ENCODE data around the gene SLC9B2. TPM values are rescaled to one million over a fixed set of nuclear protein-coding genes. Genes with fewer than 3 reads are reported as not detected.

SLC9B2 gene
- total and polyA plus RNA-seq, 10 of the 15 experiments (the other 5 are each of a cell fraction or from before 2014, with no cell fraction given), result 8.9 to 32.5 (median 25.3) TPM

- ChIA-PET SMC1A (ENCODE audit: uncharacterized antibody, unreplicated experiment) (interaction anchor here (0.6 to 5.4 kb wide), 9 partner anchors 9 to 233 kb away, joined by 3 to 59 read pairs (median 4); no protein-coding TSS in a partner anchor), CTCF (interaction anchor here (0.8 to 2.6 kb wide), 3 partner anchors 11 to 20 kb away, joined by 3 to 17 read pairs (median 3); no protein-coding TSS in a partner anchor), RAD21 (ENCODE audit: unreplicated experiment) (interaction anchor here (1.0 to 7.8 kb wide), 8 partner anchors 11 to 645 kb away, joined by 3 to 69 read pairs (median 4); partner anchors contain the start of gene CISD2), POLR2A (no interaction called here)
- H3K79me2 ChIP-seq (ENCODE audit: control insufficient read depth, insufficient read depth, low read length), result peaks cover 57% of the 10 kb centered on the region
- peak overlapping the region; percentile 83 for H2AFZ ChIP-seq (ENCODE audit: control insufficient read depth, low read depth, low read length)
- peak overlapping the region; percentile 94 for H3K4me2 ChIP-seq (ENCODE audit: control insufficient read depth, insufficient read depth)
- H3K4me3 ChIP-seq, result peak overlapping the region; percentile 77
- ATAC-seq (peak; percentile 6), DNase-seq (ENCODE audit: low read depth, low spot score) (no peak), FAIRE-seq (no peak)
- H3K4me1 ChIP-seq (ENCODE audit: control insufficient read depth, insufficient read depth, low read length), result peaks cover 8% of the 10 kb centered on the region
- WGBS (ENCODE audit: insufficient coverage, insufficient replicate concordance, low lambda C conversion rate, missing lambda C conversion rate), result under 1% methylated on average over 4 of the region's 4 CpGs
- H4K20me1 ChIP-seq (ENCODE audit: control insufficient read depth, insufficient read depth), result no peaks in the 10 kb centered on the region
- in situ Hi-C loops (cut with MboI), result no loop called here
- 0 out of 2 replicates have a peak, but pooled peaks have one; percentile 6 for TF ChIP-seq ZNF207 (IDR thresholded peaks at IDR 0.05; ENCODE audit: borderline replicate concordance)
- no peak for TF ChIP-seq ZNF592 (IDR thresholded peaks at IDR 0.05)
- 0 out of 2 replicates have a peak, but pooled peaks have one; percentile 13 for TF ChIP-seq RAD51 (IDR thresholded peaks at IDR 0.05)
- peak overlapping the region; percentile 93 for H3K9ac ChIP-seq (ENCODE audit: control insufficient read depth, insufficient read depth, low read length)
- H3K36me3 ChIP-seq (ENCODE audit: control insufficient read depth in 2 of 2, insufficient read depth in 2 of 2, low read length in 1 of 2), result no peaks in the 10 kb centered on the region
- peak overlapping the region; percentile 93 for H3K27ac ChIP-seq (ENCODE audit: control insufficient read depth, insufficient read depth)
- TSS peak; percentile 67 for BruUV-seq (replicated peaks)
- intact Hi-C loops (cut with micrococcal nuclease; ENCODE audit: unreplicated experiment), result loop anchor here (2.0 kb wide), 1 partner anchor 249 kb away; the partner anchor contains the start of gene UBE2D3
- H3K27me3 ChIP-seq (replicated peaks in 1 of 2; ENCODE audit: control insufficient read depth in 2 of 2, insufficient read depth in 2 of 2, low read length in 1 of 2), result no peaks in the 10 kb centered on the region
- H3K9me3 ChIP-seq (replicated peaks; ENCODE audit: control insufficient read depth, insufficient read depth, low read length), result no peaks in the 10 kb centered on the region
These were observed 1.1 kb downstream of the SLC9B2 start for GRCh38 chr4:103075435-103075893.
